Parathyroid adenoma (tissue), 2 donors: ENCODE results near the gene KIRREL3.

Source experiments
- H2AFZ ChIP-seq: fragments of 300-600 bp; sonication (generic); one replicate; pipeline ENCODE4 v1.7.0; 2017; ENCODE audit warnings: antibody characterized with exemption, mild to moderate bottlenecking
- H3K27ac ChIP-seq: fragments of 300-600 bp; sonication (generic); one replicate; pipeline ENCODE4 v1.7.0; 2017
- H3K27me3 ChIP-seq: fragments of 300-600 bp; sonication (generic); one replicate; pipeline ENCODE4 v1.7.0; 2017; ENCODE audit warnings: low read length; ENCODE audit not compliant: control insufficient read depth, insufficient read depth
- H3K36me3 ChIP-seq: fragments of 300-600 bp; sonication (generic); one replicate; pipeline ENCODE4 v1.7.0; 2017; ENCODE audit warnings: low read length; ENCODE audit not compliant: control insufficient read depth, insufficient read depth
- H3K4me1 ChIP-seq: fragments of 300-600 bp; sonication (generic); one replicate; pipeline ENCODE4 v1.7.0; 2017; ENCODE audit warnings: control low read depth
- H3K4me2 ChIP-seq: fragments of 300-600 bp; sonication (generic); one replicate; pipeline ENCODE4 v1.7.0; 2017; ENCODE audit warnings: low read length
- H3K4me3 ChIP-seq: fragments of 300-600 bp; sonication (generic); one replicate; pipeline ENCODE4 v1.7.0; 2017; ENCODE audit warnings: low read depth, low read length
- H3K79me2 ChIP-seq: fragments of 300-600 bp; sonication (generic); one replicate; pipeline ENCODE4 v1.7.0; 2017; ENCODE audit warnings: control low read depth
- H3K9ac ChIP-seq: fragments of 300-600 bp; sonication (generic); one replicate; pipeline ENCODE4 v1.7.0; 2017; ENCODE audit warnings: mild to moderate bottlenecking
- H3K9me3 ChIP-seq: fragments of 300-600 bp; sonication (generic); one replicate; pipeline ENCODE4 v1.7.0; 2017; ENCODE audit warnings: low read length; ENCODE audit not compliant: control insufficient read depth
- TF ChIP-seq, protein P1 (sequence below): fragments of 300-600 bp; sonication (generic); IDR thresholded peaks from one replicate; pipeline ENCODE4 v1.7.0; 2017; ENCODE audit warnings: antibody characterized with exemption, mild to moderate bottlenecking
- donor health status: primary hyperparathyroidism.

KIRREL3 gene

GRCh38 chr11:126914941-126915340, 85.6 kb downstream of the KIRREL3 start:
- Histone ChIP-seq H3K4me3 (no peak overlapping the region), H3K36me3 (no peaks in the 10 kb centered on the region), H3K4me1 (no peaks in the 10 kb centered on the region), H3K79me2 (no peaks in the 10 kb centered on the region), H3K9me3 (no peaks in the 10 kb centered on the region), H3K4me2 (no peak overlapping the region), H3K27ac (no peak overlapping the region), H3K9ac (no peak overlapping the region), H2AFZ (no peak overlapping the region), H3K27me3 (no peaks in the 10 kb centered on the region)
- TF ChIP-seq, protein P1, sequence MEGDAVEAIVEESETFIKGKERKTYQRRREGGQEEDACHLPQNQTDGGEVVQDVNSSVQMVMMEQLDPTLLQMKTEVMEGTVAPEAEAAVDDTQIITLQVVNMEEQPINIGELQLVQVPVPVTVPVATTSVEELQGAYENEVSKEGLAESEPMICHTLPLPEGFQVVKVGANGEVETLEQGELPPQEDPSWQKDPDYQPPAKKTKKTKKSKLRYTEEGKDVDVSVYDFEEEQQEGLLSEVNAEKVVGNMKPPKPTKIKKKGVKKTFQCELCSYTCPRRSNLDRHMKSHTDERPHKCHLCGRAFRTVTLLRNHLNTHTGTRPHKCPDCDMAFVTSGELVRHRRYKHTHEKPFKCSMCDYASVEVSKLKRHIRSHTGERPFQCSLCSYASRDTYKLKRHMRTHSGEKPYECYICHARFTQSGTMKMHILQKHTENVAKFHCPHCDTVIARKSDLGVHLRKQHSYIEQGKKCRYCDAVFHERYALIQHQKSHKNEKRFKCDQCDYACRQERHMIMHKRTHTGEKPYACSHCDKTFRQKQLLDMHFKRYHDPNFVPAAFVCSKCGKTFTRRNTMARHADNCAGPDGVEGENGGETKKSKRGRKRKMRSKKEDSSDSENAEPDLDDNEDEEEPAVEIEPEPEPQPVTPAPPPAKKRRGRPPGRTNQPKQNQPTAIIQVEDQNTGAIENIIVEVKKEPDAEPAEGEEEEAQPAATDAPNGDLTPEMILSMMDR: no peak

DNA sequence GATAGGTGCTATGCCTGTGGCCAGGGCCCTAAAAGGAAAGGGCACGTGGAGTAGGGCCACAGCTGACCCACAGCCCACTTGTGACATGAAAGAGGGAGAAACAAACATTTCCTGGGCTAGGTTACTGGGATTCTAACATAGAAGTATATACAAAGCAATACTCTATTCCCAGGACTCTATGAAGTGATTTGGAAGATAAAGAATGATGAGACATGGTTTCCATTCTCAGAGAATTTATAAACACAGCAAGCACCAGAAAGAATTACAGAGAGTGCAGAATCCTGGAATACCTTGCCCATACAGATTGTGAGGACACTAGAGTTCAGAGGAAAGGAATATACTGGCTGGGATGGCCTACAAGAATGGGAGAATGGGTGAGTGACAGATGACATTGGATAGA, 86.4 kb downstream of the KIRREL3 start:
- TF ChIP-seq, protein P1: no peak
- no peaks in the 10 kb centered on the region for H3K4me1 ChIP-seq
- no peak overlapping the region for H3K4me2 ChIP-seq
- H3K4me3 ChIP-seq: no peak overlapping the region
- H2AFZ ChIP-seq: no peak overlapping the region
- H3K9ac ChIP-seq: no peak overlapping the region
- no peaks in the 10 kb centered on the region for H3K9me3 ChIP-seq
- H3K36me3 ChIP-seq: no peaks in the 10 kb centered on the region
- no peak overlapping the region for H3K27ac ChIP-seq
- H3K27me3 ChIP-seq: no peaks in the 10 kb centered on the region
- no peaks in the 10 kb centered on the region for H3K79me2 ChIP-seq

DNA sequence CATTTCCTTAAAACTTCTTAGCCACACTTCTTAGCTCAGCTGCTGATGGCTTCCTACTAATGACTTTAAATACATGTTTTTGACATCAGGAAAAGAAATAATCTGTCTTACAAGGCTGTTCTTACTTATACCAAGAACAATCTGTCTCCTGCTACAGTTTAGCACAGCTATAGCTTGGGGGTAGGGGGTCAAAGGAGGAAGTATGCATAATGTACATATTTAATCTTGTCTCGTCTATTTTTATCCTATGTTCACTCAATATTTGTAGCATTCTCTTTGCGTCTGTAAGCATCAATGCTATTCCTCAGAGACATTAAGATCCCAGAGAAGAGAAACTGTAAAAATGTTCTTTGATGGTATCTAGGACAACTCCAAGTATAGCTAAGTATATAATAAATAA, 96.0 kb downstream of the KIRREL3 start:
- no peaks in the 10 kb centered on the region for H3K4me1 ChIP-seq
- H3K27me3 ChIP-seq: no peaks in the 10 kb centered on the region
- no peak overlapping the region for H3K4me2 ChIP-seq
- H3K4me3 ChIP-seq: no peak overlapping the region
- no peak overlapping the region for H2AFZ ChIP-seq
- H3K27ac ChIP-seq: no peak overlapping the region
- no peak overlapping the region for H3K9ac ChIP-seq
- H3K79me2 ChIP-seq: no peaks in the 10 kb centered on the region
- H3K9me3 ChIP-seq: no peaks in the 10 kb centered on the region
- H3K36me3 ChIP-seq: no peaks in the 10 kb centered on the region
- TF ChIP-seq, protein P1: no peak

DNA sequence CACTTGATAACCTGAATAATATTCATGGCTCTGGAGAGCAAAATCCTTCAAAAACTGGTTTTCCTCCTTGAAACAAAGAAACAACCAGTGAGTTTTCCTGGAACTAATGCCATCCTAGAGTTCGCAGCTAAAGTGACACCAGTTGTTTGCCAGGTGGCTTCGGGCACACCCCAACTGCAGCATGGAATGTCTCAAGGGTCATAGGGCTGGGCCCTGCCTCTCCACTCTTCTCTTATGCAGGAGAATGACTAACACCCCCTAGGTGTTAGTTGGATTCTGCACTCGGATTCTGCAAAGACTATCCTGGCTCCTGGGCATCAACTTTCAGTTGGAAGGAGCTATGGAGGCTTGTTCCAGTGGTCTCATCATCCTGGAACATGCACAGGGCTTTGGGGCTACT, 98.8 kb downstream of the KIRREL3 start:
- H3K79me2 ChIP-seq: no peaks in the 10 kb centered on the region
- TF ChIP-seq, protein P1: no peak

GRCh38 chr11:126899961-126900748, 100.4 kb downstream of the KIRREL3 start:
- H3K4me3 ChIP-seq: no peak overlapping the region
- no peak overlapping the region for H3K27ac ChIP-seq
- H2AFZ ChIP-seq: no peak overlapping the region
- H3K9ac ChIP-seq: no peak overlapping the region
- no peak overlapping the region for H3K4me2 ChIP-seq
- H3K79me2 ChIP-seq: no peaks in the 10 kb centered on the region
- no peaks in the 10 kb centered on the region for H3K36me3 ChIP-seq
- H3K4me1 ChIP-seq: no peaks in the 10 kb centered on the region
- no peaks in the 10 kb centered on the region for H3K27me3 ChIP-seq
- TF ChIP-seq, protein P1: no peak
- H3K9me3 ChIP-seq: no peaks in the 10 kb centered on the region

More for the DNA sequence above, 98.8 kb downstream of the KIRREL3 start:
- H3K9ac ChIP-seq: no peak overlapping the region
- no peak overlapping the region for H3K4me3 ChIP-seq
- no peaks in the 10 kb centered on the region for H3K36me3 ChIP-seq
- no peaks in the 10 kb centered on the region for H3K9me3 ChIP-seq
- H3K4me1 ChIP-seq: no peaks in the 10 kb centered on the region
- H3K4me2 ChIP-seq: no peak overlapping the region
- H2AFZ ChIP-seq: no peak overlapping the region
- no peaks in the 10 kb centered on the region for H3K27me3 ChIP-seq
- H3K27ac ChIP-seq: no peak overlapping the region
